ENCODE measurements around the gene UNCX. TPM values are rescaled to one million over a fixed set of nuclear protein-coding genes. Genes with fewer than 3 reads are reported as not detected.
"Not testable (repeated sequence)": the region's sequence is repeated elsewhere in the genome, so short reads cannot be mapped to it uniquely, and the experiment has no call there.

The UNCX gene
- total RNA-seq, 4 donors from 2014 or later: not detected

GRCh38 chr7:1193593-1194424 lies 38.9 kb upstream of the UNCX start:
- H3K27me3 ChIP-seq: peaks cover 0 to 70% (median 10%) of the 10 kb centered on the region in 4 donors
- no peak overlapping the region for H3K4me3 ChIP-seq
- intact Hi-C loops (cut with DNase I): loop anchor here (10.0 kb wide), 1 partner anchor 241 kb away; no protein-coding TSS in a partner anchor
- H3K27ac ChIP-seq (replicated peaks in 1 of 4): no peak overlapping the region
- H3K36me3 ChIP-seq: no peaks in the 10 kb centered on the region
- H3K4me1 ChIP-seq: peaks cover 0 to 16% (median 11%) of the 10 kb centered on the region in 4 donors
- TF ChIP-seq POLR2A (IDR thresholded peaks at IDR 0.05; ENCODE audit: low read depth): no peak
- TF ChIP-seq, protein P1, sequence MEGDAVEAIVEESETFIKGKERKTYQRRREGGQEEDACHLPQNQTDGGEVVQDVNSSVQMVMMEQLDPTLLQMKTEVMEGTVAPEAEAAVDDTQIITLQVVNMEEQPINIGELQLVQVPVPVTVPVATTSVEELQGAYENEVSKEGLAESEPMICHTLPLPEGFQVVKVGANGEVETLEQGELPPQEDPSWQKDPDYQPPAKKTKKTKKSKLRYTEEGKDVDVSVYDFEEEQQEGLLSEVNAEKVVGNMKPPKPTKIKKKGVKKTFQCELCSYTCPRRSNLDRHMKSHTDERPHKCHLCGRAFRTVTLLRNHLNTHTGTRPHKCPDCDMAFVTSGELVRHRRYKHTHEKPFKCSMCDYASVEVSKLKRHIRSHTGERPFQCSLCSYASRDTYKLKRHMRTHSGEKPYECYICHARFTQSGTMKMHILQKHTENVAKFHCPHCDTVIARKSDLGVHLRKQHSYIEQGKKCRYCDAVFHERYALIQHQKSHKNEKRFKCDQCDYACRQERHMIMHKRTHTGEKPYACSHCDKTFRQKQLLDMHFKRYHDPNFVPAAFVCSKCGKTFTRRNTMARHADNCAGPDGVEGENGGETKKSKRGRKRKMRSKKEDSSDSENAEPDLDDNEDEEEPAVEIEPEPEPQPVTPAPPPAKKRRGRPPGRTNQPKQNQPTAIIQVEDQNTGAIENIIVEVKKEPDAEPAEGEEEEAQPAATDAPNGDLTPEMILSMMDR (IDR thresholded peaks at IDR 0.05): peak; percentile 34 to 58 (median 54)
- no peak for DNase-seq (ENCODE audit: extremely low spot score)
- no peaks in the 10 kb centered on the region for H3K9me3 ChIP-seq
- WGBS: 46% methylated on average over 23 of the region's 36 CpGs

GRCh38 chr7:1196441-1196840 lies 36.2 kb upstream of the UNCX start:
- not testable (repeated sequence) for DNase-seq (ENCODE audit: extremely low spot score); H3K36me3 ChIP-seq; H3K9me3 ChIP-seq; H3K4me3 ChIP-seq; H3K27ac ChIP-seq (replicated peaks in 1 of 4)
- no CpG with 5 or more reads among the region's 4 CpGs for WGBS
- peaks cover 0 to 21% (median 13%) of the 10 kb centered on the region in 4 donors for H3K4me1 ChIP-seq
- peaks cover 0 to 72% (median 10%) of the 10 kb centered on the region in 4 donors for H3K27me3 ChIP-seq
- intact Hi-C loops (cut with DNase I): loop anchor here (10.0 kb wide), 1 partner anchor 238 kb away; no protein-coding TSS in a partner anchor

- intact Hi-C loops (cut with DNase I): loop anchor here (10.0 kb wide), 1 partner anchor 238 kb away; no protein-coding TSS in a partner anchor
Measured at GRCh38 chr7:1196950-1197349, 35.7 kb upstream of the UNCX start.

DNA sequence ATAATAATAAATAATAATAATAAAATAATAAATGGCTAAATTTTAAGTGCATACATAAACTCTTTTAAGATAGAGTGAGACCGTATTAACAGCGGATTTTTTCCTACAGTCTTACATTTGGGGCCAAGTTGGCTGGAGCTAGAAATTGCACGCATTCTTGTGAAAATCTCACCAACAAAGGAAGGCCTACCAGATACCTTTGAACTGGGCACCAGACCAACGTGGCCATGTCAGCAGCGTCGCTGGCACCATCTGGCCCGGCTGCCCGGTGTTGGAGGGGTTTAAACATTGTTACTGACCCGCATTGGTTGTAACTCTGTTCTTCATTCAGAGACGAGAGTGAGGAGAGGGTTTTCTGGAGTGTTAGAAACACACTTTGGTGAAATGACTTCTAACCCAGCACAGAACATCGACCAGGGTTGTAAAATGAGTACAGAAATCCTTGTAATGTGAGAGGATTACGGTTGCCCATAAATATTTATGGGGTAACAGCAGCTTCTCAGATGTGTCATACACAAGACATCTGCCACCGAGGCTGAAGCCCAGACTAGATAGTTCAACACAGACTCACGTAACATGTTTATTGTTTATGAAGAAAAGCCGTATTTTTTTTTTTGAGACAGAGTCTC lies 34.6 kb upstream of the UNCX start:
- Histone ChIP-seq H3K4me1 (peaks cover 0 to 21% (median 13%) of the 10 kb centered on the region in 4 donors), H3K36me3 (no peaks in the 10 kb centered on the region), H3K27ac (replicated peaks in 1 of 4) (peak overlapping the region in 2 of 4 donors; percentile 48 to 60), H3K4me3 (peak overlapping the region in 1 of 4 donors; percentile 14), H3K27me3 (peaks cover 0 to 70% (median 10%) of the 10 kb centered on the region in 4 donors), H3K9me3 (no peaks in the 10 kb centered on the region)
- TF ChIP-seq, protein P1 (IDR thresholded peaks at IDR 0.05): no peak
- TF ChIP-seq POLR2A (IDR thresholded peaks at IDR 0.05; ENCODE audit: low read depth) (no peak), EP300 (IDR thresholded peaks at IDR 0.05) (no peak), POLR2AphosphoS5 (IDR thresholded peaks at IDR 0.05) (no peak)
- intact Hi-C loops (cut with DNase I): loop anchor here (10.0 kb wide), 1 partner anchor 237 kb away; no protein-coding TSS in a partner anchor
- no peak for DNase-seq (ENCODE audit: extremely low spot score)
- 14% methylated on average over 15 of the region's 15 CpGs for WGBS

More at GRCh38 chr7:1196950-1197349, 35.7 kb upstream of the UNCX start:
- H3K36me3 ChIP-seq: no peaks in the 10 kb centered on the region
- peaks cover 0 to 21% (median 13%) of the 10 kb centered on the region in 4 donors for H3K4me1 ChIP-seq
- no peak for DNase-seq (ENCODE audit: extremely low spot score)
- H3K4me3 ChIP-seq: no peak overlapping the region
- peaks cover 0 to 72% (median 10%) of the 10 kb centered on the region in 4 donors for H3K27me3 ChIP-seq
- H3K27ac ChIP-seq (replicated peaks in 1 of 4): no peak overlapping the region
- TF ChIP-seq EP300 (IDR thresholded peaks at IDR 0.05) (no peak), POLR2A (IDR thresholded peaks at IDR 0.05; ENCODE audit: low read depth) (no peak), POLR2AphosphoS5 (IDR thresholded peaks at IDR 0.05) (no peak)
- TF ChIP-seq, protein P1 (IDR thresholded peaks at IDR 0.05): no peak
- 88% methylated on average over 6 of the region's 6 CpGs for WGBS
- H3K9me3 ChIP-seq: no peaks in the 10 kb centered on the region

- intact Hi-C loops (cut with DNase I): no loop called here
- peaks cover 0 to 21% (median 13%) of the 10 kb centered on the region in 4 donors for H3K4me1 ChIP-seq
- no peak overlapping the region for H3K27ac ChIP-seq (replicated peaks in 1 of 4)
- 48% methylated on average over 7 of the region's 19 CpGs for WGBS
- no peak for DNase-seq (ENCODE audit: extremely low spot score)
- H3K27me3 ChIP-seq: peaks cover 0 to 63% (median 0%) of the 10 kb centered on the region in 4 donors
- no peaks in the 10 kb centered on the region for H3K9me3 ChIP-seq
- no peak overlapping the region for H3K4me3 ChIP-seq
- no peak for TF ChIP-seq POLR2A (IDR thresholded peaks at IDR 0.05; ENCODE audit: low read depth)
- H3K36me3 ChIP-seq: no peaks in the 10 kb centered on the region
Measured at GRCh38 chr7:1200045-1200444, 32.6 kb upstream of the UNCX start.
